GM19438 (cell line): ENCODE measurements around the gene MCOLN3.
"Not testable (repeated sequence)": the region's sequence is repeated elsewhere in the genome, so short reads cannot be mapped to it uniquely, and the experiment has no call there.

ENCODE experiments used
- ATAC-seq: cut with Tn5 transposase; IDR thresholded peaks from one replicate; pipeline ENCODE4 v1.9.1; 2021; ENCODE audit warnings: low read depth; ENCODE audit not compliant: unreplicated experiment

The MCOLN3 gene

DNA sequence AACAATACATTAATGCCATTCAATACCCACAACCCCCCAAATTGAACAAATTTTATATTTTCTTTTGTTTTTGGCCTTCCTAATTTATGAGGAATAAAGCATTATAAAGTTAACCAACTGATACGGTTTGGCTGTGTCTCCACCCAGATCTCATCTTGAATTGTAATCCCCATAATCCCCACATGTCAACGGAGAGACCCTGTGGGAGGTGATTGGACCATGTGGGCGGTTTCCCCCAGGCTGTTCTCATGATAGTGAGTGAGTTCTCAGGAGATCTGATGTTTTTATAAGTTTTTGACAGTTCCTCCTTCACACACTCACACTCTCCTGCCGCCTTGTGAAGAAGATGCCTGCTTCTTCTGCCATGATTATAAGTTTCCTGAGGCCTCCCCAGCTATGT is 6.4 kb upstream of the MCOLN3 start:
- ATAC-seq = no peak

DNA sequence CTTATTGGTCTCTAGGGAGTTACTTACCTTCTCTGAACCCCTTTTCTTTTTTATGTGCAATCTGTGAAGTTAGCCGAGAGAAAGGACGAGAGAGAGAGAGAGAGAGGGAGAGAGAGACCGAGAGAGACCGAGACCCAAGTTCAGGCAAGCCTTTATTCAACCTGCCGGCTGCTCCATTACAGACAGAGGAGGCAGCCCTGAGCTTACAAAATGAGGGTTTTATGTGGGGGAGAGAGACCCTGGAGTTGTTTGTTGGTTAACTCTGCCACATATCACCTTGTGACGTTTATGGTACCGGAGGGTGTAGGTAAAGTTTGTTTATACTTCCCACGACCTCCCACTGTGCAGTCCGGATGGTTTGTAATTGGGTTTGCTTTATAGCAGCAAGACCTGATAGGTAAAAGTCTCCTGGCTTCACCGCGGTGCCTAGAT is 1.5 kb upstream of the MCOLN3 start:
- no peak for ATAC-seq

DNA sequence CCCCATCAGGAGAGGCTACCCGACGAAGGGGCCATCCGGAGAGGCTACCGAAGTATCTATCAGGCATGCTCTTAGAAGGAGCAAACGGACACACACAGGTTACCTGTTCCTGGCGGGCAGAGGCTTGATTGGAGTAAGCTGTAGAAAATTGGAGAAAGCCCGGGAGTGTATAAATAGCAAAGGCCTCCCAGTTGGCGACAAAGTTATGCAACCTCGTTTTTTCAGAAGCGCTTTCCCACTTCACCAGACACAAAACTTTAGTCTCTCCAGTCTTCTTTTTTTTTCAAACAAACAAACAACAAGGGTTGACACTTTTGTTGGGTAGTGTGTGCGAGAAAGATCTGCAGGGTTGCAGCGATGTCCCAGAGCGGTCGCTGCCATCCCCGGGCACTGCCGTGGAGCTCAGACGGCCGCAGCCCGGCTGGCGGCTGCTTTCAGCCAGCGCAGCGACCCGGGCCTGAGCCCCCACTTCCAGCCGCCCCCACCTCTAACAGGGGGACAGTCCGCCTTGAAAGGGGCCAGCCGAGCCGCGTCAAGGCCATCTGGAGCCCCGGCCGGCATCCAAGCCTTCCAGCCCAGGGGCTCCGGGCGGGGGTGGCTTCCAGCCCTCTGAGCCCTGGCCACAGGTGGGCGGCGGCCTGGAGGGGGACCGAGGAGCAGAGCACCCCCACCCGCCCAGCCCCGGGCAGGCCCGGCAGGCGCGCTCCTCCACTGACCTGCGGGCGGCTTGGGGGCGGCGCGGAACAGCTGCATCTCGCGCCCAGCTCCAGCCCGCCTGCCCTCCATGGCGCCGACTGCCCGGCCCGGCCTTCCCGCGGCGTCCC is 616 bp downstream of the MCOLN3 start:
- peak; percentile 58 for ATAC-seq

DNA sequence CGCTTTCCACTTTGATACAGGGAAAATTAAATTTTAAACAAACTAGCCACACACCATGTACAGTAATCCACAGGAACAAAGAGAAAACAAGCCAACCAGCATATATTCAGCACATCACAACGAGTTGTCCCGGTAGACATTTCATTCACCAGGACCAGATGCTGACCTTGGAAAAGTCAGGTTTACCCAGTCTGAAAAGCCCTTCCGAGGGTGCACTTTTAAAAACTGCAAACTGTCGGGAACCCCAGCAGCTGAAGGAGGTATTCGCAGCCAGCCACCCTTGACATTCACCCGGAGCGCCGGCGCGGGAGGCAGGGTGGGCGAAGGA is 1.2 kb downstream of the MCOLN3 start:
- ATAC-seq = no peak

DNA sequence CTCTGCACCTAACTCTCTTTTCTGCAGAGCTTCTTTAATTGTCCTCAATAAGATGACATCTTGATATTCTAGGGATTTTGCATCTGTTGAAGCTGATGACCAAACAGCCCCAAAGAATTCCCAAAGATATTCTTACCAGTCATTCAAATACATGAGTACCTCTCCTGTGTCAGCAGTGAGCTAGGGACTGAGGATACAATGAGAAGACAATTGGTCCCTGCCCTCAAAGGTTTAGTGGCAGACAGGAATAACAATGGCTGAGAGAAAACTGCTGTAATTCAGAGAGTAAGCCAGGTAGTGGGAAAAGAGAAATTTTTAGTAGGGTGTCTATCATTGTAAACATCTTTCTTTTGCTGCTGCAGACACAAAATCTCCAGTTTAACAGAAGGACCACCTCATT is 5.9 kb downstream of the MCOLN3 start:
- ATAC-seq = no peak

DNA sequence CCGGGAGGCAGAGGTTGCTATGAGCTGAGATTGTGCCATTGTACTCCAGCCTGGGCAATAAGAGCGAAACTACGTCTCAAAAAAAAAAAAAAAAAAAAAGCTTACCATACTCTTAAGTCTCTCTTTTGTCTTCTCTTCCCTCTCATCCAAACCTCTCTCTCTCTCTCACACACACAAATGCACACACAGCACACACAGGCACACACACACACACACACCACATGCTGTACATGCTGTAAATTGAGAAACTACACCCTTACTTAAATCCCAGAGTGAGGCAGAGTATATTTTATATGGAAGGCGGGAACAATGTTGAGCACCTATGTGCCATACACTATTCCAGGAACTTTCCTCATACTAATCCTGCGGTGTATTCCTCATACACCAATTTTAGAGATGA is 6.5 kb downstream of the MCOLN3 start:
- no peak for ATAC-seq

DNA sequence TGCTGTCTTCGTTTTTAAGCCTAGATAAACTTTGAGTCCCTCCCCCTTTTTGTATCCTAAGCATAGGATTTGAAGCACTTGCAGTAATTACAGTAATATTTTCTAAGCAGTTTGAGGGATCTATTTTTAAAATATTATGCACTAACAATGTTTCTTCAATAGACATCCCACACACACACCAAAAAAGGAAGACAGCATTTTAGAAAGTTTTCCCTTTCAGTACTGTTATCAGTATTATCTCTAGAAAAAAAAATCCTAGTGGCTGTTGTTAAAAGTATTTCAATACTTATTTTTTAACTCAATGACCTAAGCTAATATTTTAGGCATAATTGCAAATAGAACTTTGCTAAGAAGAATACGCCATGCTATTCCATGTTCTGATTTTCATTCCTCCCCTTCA is 15.1 kb downstream of the MCOLN3 start:
- no peak for ATAC-seq

DNA sequence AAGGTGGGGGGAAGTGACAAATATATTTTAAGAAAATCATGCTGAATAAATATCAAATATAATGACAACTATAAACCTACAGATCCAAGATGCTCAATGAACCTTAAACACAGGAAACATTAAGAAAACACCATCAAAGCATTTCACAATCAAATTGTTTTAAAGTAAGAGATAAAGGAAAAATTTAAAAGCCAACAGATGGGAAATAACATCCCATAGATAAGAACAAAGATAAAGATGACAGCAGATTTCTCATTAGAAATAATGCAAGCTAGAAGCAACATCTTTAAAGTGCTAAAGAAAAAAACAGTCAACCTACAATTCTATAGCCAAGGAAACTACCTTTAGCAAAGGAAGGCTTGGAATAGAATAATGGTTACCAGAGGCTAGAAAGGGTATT is 17.8 kb downstream of the MCOLN3 start:
- ATAC-seq = no peak

DNA sequence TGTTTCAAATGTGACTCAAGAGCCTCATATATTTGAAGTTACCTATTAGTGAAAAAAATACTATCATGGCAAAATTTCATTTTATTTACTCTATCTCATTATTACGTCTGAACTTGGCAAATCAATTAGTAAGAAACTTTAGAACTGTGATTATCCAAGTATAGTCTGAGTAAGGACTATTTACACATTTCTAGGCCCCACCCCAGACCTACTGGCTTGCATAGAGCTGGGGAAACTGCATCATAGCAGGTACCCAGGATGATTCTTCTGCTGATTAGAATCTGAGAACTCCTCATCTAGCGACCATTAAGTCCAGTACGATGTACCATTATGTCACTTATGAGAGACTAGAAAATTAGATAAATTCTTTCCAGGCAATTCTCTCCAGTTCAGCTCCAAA is 20.1 kb downstream of the MCOLN3 start:
- ATAC-seq = no peak

DNA sequence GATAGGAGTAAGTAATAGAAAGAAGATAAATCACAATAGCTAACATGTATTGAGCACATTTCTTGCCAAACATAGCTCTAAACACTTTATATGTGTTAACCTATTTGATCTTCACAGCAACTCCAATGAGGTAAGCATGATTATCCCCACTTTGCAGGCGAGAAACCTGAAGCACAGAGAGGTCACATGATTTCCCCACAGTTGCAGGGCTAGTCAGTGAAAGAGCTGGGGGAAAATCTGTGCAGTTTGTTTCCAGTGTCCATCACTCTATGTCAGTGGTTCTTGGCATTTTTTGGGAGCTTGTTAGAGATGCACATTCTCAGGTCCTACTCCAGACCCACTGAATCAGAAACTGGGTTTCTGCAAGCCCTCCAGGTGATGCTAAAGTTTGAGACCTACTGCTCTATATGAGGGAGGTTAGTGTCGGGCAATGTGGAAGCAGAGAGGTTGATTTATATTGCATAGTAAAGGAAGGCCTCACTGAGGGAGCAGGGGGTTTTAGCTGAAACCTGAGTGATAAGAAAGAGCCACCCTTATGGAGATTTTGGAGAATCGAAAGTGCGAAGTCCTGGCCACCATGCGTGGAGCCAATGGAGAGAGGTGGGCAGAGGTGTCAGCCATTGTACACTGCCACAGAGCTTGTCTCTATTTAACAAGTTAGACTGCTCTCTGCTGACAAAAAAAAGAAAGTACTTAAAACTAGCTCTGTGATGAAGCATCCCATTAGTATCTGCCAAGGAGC is 20.9 kb downstream of the MCOLN3 start:
- peak; percentile 77 for ATAC-seq

DNA sequence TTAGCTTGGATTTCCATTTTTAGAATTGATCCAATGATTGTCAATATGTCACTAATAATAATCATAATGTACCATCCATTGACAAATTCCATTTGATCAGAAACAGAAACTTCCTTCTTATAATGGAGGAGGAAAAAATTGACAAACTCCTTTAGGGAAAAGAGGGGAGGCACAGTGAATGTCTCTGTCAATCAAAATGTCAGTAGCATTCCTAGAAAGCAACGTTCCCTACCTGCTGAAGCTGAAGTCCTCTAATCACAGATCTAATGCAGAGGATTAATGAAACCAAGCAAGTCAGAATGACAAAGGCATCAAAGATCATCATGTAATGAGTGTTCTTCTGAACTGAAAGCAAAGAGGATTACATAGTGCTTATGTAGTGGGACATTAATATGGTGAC is 22.4 kb downstream of the MCOLN3 start:
- ATAC-seq = no peak

DNA sequence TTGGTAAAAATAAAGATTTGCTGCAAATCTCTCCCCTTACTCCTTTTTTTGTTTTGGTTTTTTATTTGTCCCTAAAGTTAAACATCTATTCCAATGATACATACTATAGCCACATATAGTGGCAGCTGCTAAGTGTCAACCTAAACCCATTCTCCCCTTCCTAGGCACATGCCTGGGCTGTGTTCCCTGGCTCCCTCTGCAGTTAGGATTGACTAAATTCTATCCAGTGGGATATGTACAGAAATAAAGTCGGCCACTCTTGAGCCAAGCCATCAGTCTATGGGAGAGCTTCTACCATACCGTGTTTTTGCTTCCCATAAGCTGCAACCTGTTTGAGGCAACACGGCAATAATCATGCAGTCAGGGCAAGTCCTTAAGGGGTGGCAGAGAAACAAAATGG is 23.6 kb downstream of the MCOLN3 start:
- no peak for ATAC-seq

DNA sequence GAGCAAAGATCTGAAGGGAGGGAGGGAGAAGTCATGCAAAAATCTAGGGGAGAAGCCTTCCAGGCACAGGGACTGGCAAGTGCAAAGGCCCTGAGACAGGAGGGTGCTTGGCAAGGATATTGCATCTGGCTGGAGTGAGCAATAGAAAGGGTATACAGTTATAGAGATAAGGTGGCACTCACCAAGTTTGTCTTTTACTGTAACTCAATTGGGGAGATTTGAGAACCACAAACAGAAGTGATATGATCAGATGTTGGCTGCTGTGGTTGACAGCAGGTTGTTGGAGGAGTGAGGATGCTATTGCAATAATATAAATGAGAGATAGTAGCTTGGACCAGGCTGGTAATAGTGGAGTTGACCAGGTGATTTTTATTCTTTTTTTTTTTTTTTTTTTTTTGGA is 25.6 kb downstream of the MCOLN3 start:
- no peak for ATAC-seq

DNA sequence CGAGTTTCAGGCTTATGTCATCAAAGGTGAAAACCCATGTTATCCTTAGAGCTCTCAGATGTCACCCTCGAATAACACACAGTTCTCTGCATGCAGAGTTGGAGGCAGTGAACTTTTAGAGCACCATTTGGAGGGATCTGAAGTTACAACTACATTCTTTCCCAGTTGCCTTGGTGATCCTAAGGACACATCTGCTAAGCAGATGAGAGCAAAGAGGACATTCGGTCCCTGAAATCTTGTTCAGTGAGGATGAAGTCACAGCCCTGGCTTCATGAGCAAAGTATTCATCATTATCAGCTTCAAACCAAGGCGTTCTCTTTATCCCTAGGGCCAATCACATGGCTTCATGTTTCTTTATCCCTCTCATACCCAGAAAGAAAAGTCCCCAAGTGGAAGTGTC is 28.3 kb downstream of the MCOLN3 start:
- ATAC-seq = no peak

DNA sequence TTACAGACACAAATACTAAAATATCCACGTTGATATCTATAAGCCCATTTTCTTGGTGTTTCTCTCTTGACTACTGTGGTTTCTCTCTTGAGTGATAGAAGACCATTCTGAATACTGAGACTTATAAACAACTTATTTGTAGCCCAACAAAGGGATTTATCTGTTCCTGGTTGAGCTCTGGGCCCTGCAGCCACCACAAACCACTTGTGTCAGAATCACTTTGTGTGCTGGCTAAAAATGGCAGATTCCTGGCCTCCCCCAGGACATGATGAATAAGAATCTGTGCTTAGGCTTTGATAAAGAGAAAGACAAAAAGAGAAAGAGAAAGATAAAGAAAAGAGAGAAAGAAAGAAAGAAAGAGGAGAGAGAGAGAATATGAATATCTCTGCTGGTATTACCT is 32.5 kb downstream of the MCOLN3 start:
- no peak for ATAC-seq

DNA sequence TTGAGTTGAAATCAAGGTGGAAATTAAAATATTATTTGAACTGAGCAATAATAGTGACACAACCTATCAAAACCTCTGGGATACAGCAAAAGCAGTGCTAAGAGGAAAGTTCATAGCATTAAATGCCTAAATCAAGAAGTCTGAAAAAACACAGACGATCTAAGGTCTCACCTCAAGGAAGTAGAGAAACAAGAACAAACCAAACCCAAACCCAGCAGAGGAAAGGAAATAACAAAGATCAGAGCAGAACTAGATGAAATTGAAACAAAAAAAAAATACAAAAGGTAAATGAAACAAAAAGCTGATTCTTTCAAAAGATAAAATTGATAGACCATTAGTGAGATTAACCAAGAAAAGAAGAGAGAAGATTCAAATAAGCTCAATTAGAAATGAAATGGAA is 42.7 kb downstream of the MCOLN3 start:
- ATAC-seq = not testable (repeated sequence)

DNA sequence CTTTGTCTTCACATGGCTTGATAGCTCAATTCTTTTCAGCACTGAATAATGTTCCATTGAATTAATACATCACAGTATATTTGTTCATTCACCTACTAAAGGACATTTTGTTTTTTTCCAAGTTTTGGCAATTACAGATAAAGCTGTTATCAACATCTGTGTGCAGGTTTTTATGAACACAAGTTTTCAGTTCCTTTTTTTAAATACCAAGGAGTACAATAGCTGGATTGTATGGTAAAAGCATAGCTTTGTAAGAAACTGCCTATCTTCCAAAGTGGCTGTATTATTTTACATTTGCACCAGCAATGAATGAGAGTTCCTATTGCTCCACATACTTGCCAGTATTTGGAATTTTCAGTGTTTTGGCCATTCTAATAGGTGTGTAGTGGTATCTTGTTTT is 46.6 kb downstream of the MCOLN3 start:
- no peak for ATAC-seq

DNA sequence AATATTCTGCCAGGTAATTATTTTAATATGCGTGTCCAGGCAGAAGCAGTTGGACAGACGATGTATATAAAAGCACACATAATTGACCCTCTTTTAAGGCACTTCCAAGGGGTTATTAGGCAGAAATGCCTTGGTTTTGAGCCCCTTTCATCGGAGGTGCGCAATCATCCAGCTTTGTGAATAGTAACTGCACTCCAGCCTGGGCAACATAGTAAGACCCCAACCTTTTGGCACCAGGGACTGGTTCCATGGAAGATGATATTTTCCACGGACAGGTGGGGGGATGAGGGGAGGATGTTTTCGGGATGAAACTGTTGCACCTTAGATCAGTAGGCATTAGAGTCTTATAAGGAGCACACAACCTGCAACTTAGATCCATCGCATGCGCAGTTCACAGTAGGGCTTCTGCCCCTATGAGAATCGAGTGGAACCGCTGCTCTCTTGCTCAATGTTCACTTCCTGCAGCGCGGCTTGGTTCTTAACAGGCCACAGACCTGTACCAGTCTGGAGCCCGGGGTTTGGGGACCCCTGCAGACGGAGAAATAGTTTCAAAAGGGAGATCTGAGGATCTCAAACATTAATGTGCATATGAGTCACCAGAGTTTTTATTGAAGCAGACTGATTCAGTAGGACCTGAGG is 49.5 kb downstream of the MCOLN3 start:
- ATAC-seq = no peak

DNA sequence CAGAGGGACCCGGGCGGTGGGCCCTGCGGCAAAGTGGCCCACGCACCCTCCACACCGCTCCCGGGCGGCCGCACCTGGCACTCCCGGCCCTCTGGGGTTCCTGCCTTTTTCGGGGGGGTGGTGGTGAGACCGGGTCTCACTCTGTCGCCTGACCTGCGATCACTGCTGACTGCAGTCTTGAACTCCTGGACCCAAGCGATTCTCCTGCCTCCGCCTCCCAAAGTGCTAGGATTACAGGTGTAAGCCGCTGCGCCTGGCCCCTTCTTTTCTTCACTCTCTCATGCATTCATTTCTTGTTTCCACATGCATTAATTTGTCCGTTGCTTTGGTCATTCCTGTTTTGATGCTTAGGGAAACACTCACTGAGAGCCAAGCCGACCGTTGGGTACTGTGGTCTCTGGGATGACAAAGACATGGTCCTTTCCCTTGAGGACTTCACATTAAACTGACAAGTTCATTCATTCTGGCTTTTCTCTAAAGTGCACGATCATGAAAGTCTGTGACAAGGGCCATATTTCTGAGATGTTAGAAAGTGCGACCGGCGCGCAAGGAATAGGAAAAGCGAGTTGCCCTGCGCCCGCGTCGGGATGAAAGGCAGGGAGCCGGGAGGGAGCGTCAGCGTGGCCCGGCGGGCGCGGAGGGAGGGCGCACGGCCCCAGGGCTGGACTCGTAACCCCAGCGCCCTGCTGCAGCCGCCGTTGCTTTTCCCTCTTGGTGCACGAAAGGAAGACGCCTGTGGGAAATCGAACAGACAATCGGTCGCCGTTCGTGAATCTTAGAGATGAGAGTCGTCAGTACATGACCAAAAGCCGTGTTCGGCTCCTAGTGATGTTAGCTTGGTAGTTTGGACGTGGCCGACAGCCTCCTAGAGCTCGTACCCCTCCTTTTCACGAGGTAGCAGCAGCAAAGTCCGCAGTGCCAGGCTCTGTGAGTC is 50.4 kb downstream of the MCOLN3 start:
- peak; percentile 11 for ATAC-seq

DNA sequence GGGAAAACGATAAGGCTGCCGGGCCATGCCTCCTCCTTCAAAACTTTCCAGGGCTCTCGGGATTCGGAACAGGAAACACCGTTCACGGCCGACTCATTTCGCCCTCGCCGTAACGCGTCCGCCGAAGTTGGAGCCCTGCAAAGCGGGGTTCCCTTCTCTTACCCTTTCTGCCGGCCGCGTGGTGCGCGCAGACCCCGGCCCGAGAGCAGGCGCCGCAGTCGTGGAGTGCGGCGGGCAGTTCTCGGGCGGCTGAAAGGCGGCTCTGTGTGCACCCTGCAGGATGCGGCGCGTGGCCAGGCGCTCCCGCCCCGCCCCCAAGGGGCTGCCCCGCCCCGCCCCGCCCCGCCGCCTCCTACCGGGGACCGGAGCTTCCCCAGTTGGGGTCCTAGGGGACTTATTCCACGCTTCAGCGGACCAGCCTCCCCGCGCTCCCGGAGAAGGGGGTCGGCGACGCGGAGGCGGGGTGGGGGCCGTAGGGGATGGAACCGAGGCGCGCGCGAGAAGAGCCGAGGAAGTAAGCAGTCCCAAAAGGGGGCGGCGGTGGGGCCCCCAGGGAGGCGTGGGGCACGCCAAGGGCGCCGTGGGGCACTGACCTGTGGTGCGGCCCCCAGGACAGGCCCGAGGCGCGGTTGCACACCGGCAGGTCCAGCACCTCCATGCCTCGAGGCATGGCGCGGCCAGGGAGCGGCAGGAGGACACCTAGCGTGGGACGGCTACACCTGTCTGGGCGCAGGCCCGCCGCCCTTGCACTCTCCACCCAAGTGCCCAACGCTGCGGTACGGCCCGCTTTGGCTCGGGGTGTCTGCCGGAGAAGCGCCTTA is 51.2 kb downstream of the MCOLN3 start, which contains the start of gene MCOLN2:
Gene MCOLN2 (minus strand): TSS at position 268 of the 821 bp plus-strand sequence. CDS start 241 bp downstream, at position 27.
- ATAC-seq = peak; percentile 39
